T-helper 17 cell (primary cell): ENCODE results near the gene EGR4. TPM values are rescaled to one million over a fixed set of nuclear protein-coding genes. Genes with fewer than 3 reads are reported as not detected.
"Not testable (repeated sequence)": the region's sequence is repeated elsewhere in the genome, so short reads cannot be mapped to it uniquely, and the experiment has no call there.

Source experiments
- ATAC-seq: fragments of 150-1000 bp; cut with Tn5 transposase; 2 replicates; pipeline ENCODE4 v1.10.0; 2021; ENCODE audit warnings: mild to moderate bottlenecking, moderate library complexity
- DNase-seq, 3 donors: peaks; one replicate each; pipeline versions ENCODE4 v3.0.0 to v3.0.0-alpha.2; 2020 to 2021
- H3K9me3 ChIP-seq: one replicate; pipeline ENCODE4 v1.7.0; 2013; ENCODE audit warnings: low read length, mild to moderate bottlenecking; ENCODE audit not compliant: control insufficient read depth, poor library complexity, severe bottlenecking
- H3K27ac Mint-ChIP-seq: one replicate; pipeline ENCODE4 v1.8.0; 2022; ENCODE audit warnings: mild to moderate bottlenecking, moderate library complexity, mixed read lengths
- H3K27me3 Mint-ChIP-seq: one replicate; pipeline ENCODE4 v1.8.0; 2022; ENCODE audit warnings: mixed read lengths
- H3K36me3 Mint-ChIP-seq: one replicate; pipeline ENCODE4 v1.8.0; 2022; ENCODE audit warnings: low read depth, mixed read lengths
- H3K4me1 Mint-ChIP-seq: one replicate; pipeline ENCODE4 v1.8.0; 2022; ENCODE audit warnings: mild to moderate bottlenecking, mixed read lengths
- H3K4me3 Mint-ChIP-seq: one replicate; pipeline ENCODE4 v1.8.0; 2022; ENCODE audit warnings: mild to moderate bottlenecking, moderate library complexity, mixed read lengths
- total RNA-seq, 4 donors: library from RNA in 2 of 4; stranded (reverse) in 2 of 4; gene quantifications; one replicate each; pipeline ENCODE4 v1.2.3 and lab custom pipeline; 2022 to 2026

The EGR4 gene
- total RNA-seq, 2 donors from 2014 or later: 0.52 to 0.70 TPM

DNA sequence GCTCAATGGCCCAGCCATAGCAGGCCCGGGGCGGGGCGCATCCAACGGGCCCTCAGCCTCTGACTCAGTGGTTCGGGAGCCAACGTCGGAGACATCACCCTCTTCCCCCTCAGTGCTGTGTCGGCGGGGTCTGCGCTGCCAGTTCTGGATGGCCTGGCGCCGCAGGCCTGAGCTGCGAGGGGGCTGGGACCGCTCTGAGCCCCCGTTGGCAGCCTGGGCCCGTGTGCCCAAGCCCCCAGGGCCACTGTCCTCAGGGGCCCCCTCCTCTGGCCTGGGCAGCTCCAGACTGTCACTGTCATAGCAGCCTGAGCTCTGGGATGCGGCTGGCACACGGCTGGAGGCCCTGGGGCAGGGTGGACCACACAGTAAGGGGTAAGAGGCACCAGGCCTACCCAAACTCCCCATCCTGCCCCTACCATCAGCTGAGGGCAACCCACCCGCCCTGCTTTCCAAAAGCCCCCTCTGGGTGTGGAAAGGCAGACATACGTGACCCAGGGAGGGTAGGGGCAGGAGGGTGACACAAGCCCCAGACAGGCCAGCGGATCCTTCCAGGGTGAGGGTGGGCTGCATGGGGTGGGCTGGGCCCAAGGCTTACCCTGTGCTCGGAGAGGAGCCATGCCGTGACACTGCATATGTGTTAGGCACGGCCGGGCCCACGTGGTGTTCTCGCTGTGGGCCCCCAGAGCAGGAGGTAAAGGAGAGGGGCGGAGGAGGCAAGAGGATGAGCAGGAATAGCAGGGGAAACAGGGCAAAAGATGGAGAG lies 27.9 kb downstream of the EGR4 start:
- Mint-ChIP-seq H3K4me1 (peaks cover 19% of the 10 kb centered on the region), H3K27ac (no peak overlapping the region), H3K4me3 (no peak overlapping the region), H3K36me3 (peaks cover 7% of the 10 kb centered on the region), H3K27me3 (no peaks in the 10 kb centered on the region)
- no peaks in the 10 kb centered on the region for H3K9me3 ChIP-seq
- ATAC-seq: no peak
- DNase-seq: no peak

DNA sequence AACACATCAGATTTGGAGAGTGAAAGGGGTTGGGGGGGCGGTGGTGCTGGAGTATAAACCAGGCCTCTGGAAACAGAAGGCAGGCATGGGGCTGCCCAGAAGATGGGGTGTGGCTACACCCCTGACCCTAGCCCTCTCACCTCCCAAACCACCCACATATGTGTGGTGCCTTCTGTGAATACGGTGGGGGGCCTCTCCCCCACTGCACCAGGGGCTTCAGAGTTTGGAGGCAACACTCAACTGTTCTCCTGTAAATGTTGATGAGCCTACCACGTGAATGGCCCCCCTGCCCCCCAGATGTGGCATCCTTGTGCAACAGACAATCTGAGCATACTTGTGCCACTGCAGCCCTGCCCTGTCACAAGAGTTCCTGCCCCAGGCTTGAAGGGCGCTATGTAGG lies 28.6 kb downstream of the EGR4 start:
- no peak overlapping the region for H3K27ac Mint-ChIP-seq
- no peak for ATAC-seq
- no peaks in the 10 kb centered on the region for H3K27me3 Mint-ChIP-seq
- peaks cover 7% of the 10 kb centered on the region for H3K36me3 Mint-ChIP-seq
- H3K9me3 ChIP-seq: no peaks in the 10 kb centered on the region
- DNase-seq: no peak
- H3K4me1 Mint-ChIP-seq: peaks cover 17% of the 10 kb centered on the region
- H3K4me3 Mint-ChIP-seq: no peak overlapping the region

GRCh38 chr2:73264332-73264606 lies 29.1 kb downstream of the EGR4 start:
- Mint-ChIP-seq H3K36me3 (peaks cover 7% of the 10 kb centered on the region), H3K27ac (no peak overlapping the region), H3K4me1 (peaks cover 18% of the 10 kb centered on the region), H3K27me3 (no peaks in the 10 kb centered on the region), H3K4me3 (no peak overlapping the region)
- no peaks in the 10 kb centered on the region for H3K9me3 ChIP-seq
- ATAC-seq: no peak
- no peak for DNase-seq

GRCh38 chr2:73263540-73264331 lies 29.6 kb downstream of the EGR4 start:
- no peaks in the 10 kb centered on the region for H3K27me3 Mint-ChIP-seq
- no peaks in the 10 kb centered on the region for H3K9me3 ChIP-seq
- H3K27ac Mint-ChIP-seq: no peak overlapping the region
- ATAC-seq (no peak), DNase-seq (no peak)
- peaks cover 18% of the 10 kb centered on the region for H3K4me1 Mint-ChIP-seq
- H3K36me3 Mint-ChIP-seq: peaks cover 7% of the 10 kb centered on the region
- no peak overlapping the region for H3K4me3 Mint-ChIP-seq

- H3K4me1 Mint-ChIP-seq: peaks cover 12% of the 10 kb centered on the region
- H3K27me3 Mint-ChIP-seq, H3K9me3 ChIP-seq, H3K36me3 Mint-ChIP-seq, H3K4me3 Mint-ChIP-seq, H3K27ac Mint-ChIP-seq, DNase-seq, ATAC-seq: not testable (repeated sequence)
Observed at GRCh38 chr2:73262691-73263429, 30.5 kb downstream of the EGR4 start.

GRCh38 chr2:73262108-73262651 lies 31.2 kb downstream of the EGR4 start:
- peaks cover 2% of the 10 kb centered on the region for H3K36me3 Mint-ChIP-seq
- H3K4me3 Mint-ChIP-seq: no peak overlapping the region
- ATAC-seq (no peak), DNase-seq (no peak)
- no peaks in the 10 kb centered on the region for H3K27me3 Mint-ChIP-seq
- H3K27ac Mint-ChIP-seq: no peak overlapping the region
- peaks cover 8% of the 10 kb centered on the region for H3K4me1 Mint-ChIP-seq
- H3K9me3 ChIP-seq: no peaks in the 10 kb centered on the region

DNA sequence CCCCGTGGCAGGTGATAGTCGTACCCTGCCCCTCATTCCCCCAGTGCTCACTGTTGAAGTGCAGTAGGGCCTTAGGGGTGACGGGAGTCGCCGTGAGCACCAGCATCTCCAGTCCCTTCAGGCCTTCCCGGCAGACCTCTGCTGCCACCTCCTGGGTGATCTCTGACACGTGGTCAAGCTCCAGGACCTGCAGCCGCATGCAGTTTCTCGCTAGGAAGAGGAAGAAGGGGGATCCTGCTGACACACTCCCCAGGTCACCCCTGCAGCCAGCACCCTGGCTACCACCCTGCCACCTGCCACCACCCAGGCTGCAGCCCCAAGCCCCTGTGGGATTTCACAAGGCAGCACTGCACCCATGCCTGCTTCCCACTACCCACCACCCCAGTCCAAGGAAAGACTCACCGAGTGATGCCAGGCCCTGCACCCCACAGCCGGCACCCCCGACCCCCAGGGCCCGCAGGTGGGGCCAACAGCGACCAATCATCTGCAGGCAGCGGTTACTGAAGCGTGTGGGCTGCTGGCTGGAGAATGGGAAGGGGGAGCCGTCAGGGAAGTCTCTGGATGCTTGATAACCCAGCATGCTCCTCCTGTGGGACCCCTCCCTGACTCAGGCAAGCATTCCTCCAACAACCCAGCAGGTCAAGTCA lies 32.9 kb downstream of the EGR4 start:
- no peak for ATAC-seq
- no peak overlapping the region for H3K4me3 Mint-ChIP-seq
- peaks cover 2% of the 10 kb centered on the region for H3K36me3 Mint-ChIP-seq
- H3K27ac Mint-ChIP-seq: no peak overlapping the region
- no peaks in the 10 kb centered on the region for H3K9me3 ChIP-seq
- no peak for DNase-seq
- H3K27me3 Mint-ChIP-seq: no peaks in the 10 kb centered on the region
- peaks cover 11% of the 10 kb centered on the region for H3K4me1 Mint-ChIP-seq

DNA sequence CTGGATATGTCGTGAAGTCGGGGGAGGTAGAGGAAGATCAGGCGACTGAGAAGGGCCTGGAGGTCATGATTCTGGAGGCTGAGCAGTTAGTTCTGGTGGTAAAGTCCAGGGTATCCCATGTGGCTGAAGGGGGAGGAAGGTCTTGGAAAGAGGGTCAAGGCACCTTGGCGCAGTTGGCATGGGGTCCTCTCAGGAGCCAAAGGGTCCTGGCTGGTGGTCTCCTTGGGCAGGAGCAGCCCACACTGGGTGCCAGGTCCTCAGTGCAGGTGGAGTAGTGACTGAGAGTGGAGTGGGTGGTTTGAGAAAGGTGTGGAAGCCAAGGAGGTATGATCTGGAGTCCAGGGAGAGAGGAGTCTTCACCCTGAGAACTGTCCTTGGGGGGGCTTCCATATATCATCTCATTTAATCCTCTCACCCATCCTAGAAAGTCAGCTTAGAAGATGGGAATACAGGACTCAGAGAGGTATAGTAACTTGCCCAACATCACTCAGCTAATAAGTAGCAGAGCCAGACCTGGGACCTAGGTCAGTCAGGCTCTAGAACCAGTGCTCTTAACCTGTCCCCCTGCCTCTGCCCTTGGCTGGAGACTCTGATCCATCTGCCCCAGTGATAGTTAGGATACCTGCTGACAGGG lies 33.5 kb downstream of the EGR4 start:
- ATAC-seq (no peak), DNase-seq (no peak)
- H3K27me3 Mint-ChIP-seq: no peaks in the 10 kb centered on the region
- peaks cover 13% of the 10 kb centered on the region for H3K4me1 Mint-ChIP-seq
- peak overlapping the region; percentile 59 for H3K27ac Mint-ChIP-seq
- no peak overlapping the region for H3K4me3 Mint-ChIP-seq
- H3K9me3 ChIP-seq: no peaks in the 10 kb centered on the region
- H3K36me3 Mint-ChIP-seq: peaks cover 2% of the 10 kb centered on the region

- H3K4me3 Mint-ChIP-seq: no peak overlapping the region
- no peaks in the 10 kb centered on the region for H3K9me3 ChIP-seq
- peaks cover 13% of the 10 kb centered on the region for H3K4me1 Mint-ChIP-seq
- H3K36me3 Mint-ChIP-seq: peaks cover 2% of the 10 kb centered on the region
- peak overlapping the region; percentile 59 for H3K27ac Mint-ChIP-seq
- no peak for ATAC-seq
- H3K27me3 Mint-ChIP-seq: no peaks in the 10 kb centered on the region
- no peak for DNase-seq
Observed at GRCh38 chr2:73259276-73259675, 34.1 kb downstream of the EGR4 start.

- ATAC-seq (no peak), DNase-seq (no peak)
- H3K4me3 Mint-ChIP-seq: no peak overlapping the region
- H3K4me1 Mint-ChIP-seq: peaks cover 13% of the 10 kb centered on the region
- H3K9me3 ChIP-seq: no peaks in the 10 kb centered on the region
- H3K27me3 Mint-ChIP-seq: no peaks in the 10 kb centered on the region
- no peak overlapping the region for H3K27ac Mint-ChIP-seq
- peaks cover 2% of the 10 kb centered on the region for H3K36me3 Mint-ChIP-seq
Observed at GRCh38 chr2:73258913-73259215, 34.5 kb downstream of the EGR4 start.

GRCh38 chr2:73258186-73258912 lies 35.0 kb downstream of the EGR4 start:
- H3K27ac Mint-ChIP-seq: no peak overlapping the region
- no peaks in the 10 kb centered on the region for H3K27me3 Mint-ChIP-seq
- peaks cover 3% of the 10 kb centered on the region for H3K36me3 Mint-ChIP-seq
- H3K4me1 Mint-ChIP-seq: peaks cover 13% of the 10 kb centered on the region
- H3K9me3 ChIP-seq: no peaks in the 10 kb centered on the region
- no peak overlapping the region for H3K4me3 Mint-ChIP-seq
- ATAC-seq (no peak), DNase-seq (no peak)

GRCh38 chr2:73257425-73258125 lies 35.8 kb downstream of the EGR4 start:
- H3K9me3 ChIP-seq: no peaks in the 10 kb centered on the region
- no peak overlapping the region for H3K4me3 Mint-ChIP-seq
- DNase-seq (no peak), ATAC-seq (no peak)
- peaks cover 13% of the 10 kb centered on the region for H3K4me1 Mint-ChIP-seq
- peaks cover 6% of the 10 kb centered on the region for H3K36me3 Mint-ChIP-seq
- H3K27me3 Mint-ChIP-seq: no peaks in the 10 kb centered on the region
- H3K27ac Mint-ChIP-seq: no peak overlapping the region
